ENCODE data around the gene ZNRF3. TPM values are rescaled to one million over a fixed set of nuclear protein-coding genes. Genes with fewer than 3 reads are reported as not detected.

The ZNRF3 gene
- polyA plus RNA-seq, 3 donors: 0.13 TPM; not detected in 2

DNA sequence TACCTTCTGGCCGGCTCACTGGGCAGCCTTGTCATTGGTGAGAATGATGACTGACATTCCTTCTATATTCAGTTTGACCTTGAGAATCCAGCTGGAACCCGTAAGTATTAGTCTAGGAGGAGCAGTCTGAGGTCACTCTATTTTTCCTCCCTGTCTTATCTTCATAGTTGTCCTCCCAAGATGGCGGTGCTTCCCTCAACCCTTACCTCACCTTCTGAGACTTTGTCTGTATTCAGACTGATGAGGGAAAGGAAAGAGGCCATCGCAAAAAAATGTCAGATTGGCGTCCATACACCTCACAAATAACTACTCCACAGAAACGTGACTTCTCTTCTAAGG, 195.5 kb downstream of the ZNRF3 start:
- Histone ChIP-seq H4K20me1 (ENCODE audit: insufficient read depth, low read length) (no peaks in the 10 kb centered on the region), H3K9ac (ENCODE audit: insufficient read depth, low read length, poor library complexity, severe bottlenecking) (no peak overlapping the region), H3K4me3 (replicated peaks in 1 of 3; ENCODE audit: low read depth in 2 of 3, low read length in 3 of 3) (no peak overlapping the region), H3K36me3 (replicated peaks in 1 of 2; ENCODE audit: control insufficient read depth in 1 of 2, insufficient read depth in 2 of 2, low read length in 2 of 2) (no peaks in the 10 kb centered on the region), H3K9me3 (replicated peaks in 1 of 2; ENCODE audit: control insufficient read depth in 1 of 2, insufficient read depth in 1 of 2, low read length in 2 of 2) (peaks cover 0 to 5% of the 10 kb centered on the region in 2 donors), H2AFZ (ENCODE audit: insufficient read depth, low read depth, low read length, poor library complexity, severe bottlenecking) (no peak overlapping the region), H3K4me2 (replicated peaks; ENCODE audit: extremely low read depth, low read length, poor library complexity, severe bottlenecking) (no peak overlapping the region), H3K79me2 (ENCODE audit: insufficient read depth, low read length) (no peaks in the 10 kb centered on the region), H3K4me1 (ENCODE audit: control insufficient read depth in 1 of 2, insufficient read depth in 2 of 2, low read length in 2 of 2) (peaks cover 12 to 13% of the 10 kb centered on the region in 2 donors), H3K27ac (ENCODE audit: low read depth in 1 of 2, low read length in 2 of 2) (no peak overlapping the region), H3K27me3 (ENCODE audit: control insufficient read depth in 2 of 2, insufficient read depth in 2 of 2, low read length in 2 of 2) (peaks cover 21 to 28% of the 10 kb centered on the region in 2 donors)
- H3K4me1 Mint-ChIP-seq: peaks cover 11% of the 10 kb centered on the region
- H3K27ac Mint-ChIP-seq: no peak overlapping the region
- DNase-seq: no peak
- peaks cover 20 to 34% (median 21%) of the 10 kb centered on the region in 3 donors for H3K27me3 Mint-ChIP-seq (ENCODE audit: low read depth in 3 of 3)
- intact Hi-C loops (cut with micrococcal nuclease): loop anchor here in 1 of 2 donors (10.0 kb wide), 1 partner anchor 194 kb away; the partner anchor contains the start of gene ZNRF3
- peaks cover 3 to 4% of the 10 kb centered on the region in 2 donors for H3K36me3 Mint-ChIP-seq
- TF ChIP-seq, protein P1, sequence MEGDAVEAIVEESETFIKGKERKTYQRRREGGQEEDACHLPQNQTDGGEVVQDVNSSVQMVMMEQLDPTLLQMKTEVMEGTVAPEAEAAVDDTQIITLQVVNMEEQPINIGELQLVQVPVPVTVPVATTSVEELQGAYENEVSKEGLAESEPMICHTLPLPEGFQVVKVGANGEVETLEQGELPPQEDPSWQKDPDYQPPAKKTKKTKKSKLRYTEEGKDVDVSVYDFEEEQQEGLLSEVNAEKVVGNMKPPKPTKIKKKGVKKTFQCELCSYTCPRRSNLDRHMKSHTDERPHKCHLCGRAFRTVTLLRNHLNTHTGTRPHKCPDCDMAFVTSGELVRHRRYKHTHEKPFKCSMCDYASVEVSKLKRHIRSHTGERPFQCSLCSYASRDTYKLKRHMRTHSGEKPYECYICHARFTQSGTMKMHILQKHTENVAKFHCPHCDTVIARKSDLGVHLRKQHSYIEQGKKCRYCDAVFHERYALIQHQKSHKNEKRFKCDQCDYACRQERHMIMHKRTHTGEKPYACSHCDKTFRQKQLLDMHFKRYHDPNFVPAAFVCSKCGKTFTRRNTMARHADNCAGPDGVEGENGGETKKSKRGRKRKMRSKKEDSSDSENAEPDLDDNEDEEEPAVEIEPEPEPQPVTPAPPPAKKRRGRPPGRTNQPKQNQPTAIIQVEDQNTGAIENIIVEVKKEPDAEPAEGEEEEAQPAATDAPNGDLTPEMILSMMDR (IDR thresholded peaks at IDR 0.05): no peak
- H3K4me3 Mint-ChIP-seq: no peak overlapping the region
- H3K9me3 Mint-ChIP-seq: peaks cover 0 to 9% (median 5%) of the 10 kb centered on the region in 7 donors
- no CpG with 5 or more reads among the region's 6 CpGs for WGBS (ENCODE audit: insufficient coverage)

DNA sequence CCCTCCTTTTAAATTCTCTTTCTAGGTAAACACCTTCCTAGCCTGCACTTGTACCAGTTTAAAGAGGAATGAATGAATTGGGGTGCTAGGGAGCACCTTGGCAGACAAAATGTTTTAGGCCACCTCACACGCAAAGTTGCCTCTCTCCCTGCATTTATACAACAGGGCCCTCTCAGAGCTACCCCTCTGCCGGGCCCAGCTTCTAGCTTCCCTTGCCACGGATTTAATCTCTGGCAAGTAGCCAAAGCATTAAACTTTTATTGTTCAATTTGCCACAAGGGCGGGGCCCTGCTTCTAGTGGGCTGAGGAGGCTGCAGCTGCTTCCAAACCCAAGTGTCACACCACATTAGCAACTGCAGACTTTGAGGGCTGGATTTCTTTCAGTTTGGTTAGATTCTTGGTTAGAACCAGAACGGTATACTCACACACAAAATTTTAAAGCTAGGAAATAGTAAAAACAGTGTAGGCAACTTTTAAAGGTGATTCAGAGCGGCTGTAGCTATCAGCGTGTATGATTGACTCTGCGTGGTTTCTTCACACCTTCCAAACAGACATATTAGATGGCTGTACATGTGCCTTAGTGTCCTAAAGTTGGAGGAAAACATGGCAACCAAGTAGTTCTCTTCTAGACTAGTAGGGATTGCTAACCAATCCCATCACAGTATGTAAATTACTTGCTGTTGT, 196.0 kb downstream of the ZNRF3 start:
- TF ChIP-seq, protein P1 (IDR thresholded peaks at IDR 0.05): no peak
- 36% methylated on average over 2 of the region's 8 CpGs for WGBS (ENCODE audit: insufficient coverage)
- Mint-ChIP-seq H3K9me3 (peaks cover 0 to 6% (median 3%) of the 10 kb centered on the region in 7 donors), H3K27me3 (ENCODE audit: low read depth in 3 of 3) (peaks cover 16 to 29% (median 17%) of the 10 kb centered on the region in 3 donors), H3K4me1 (peaks cover 11% of the 10 kb centered on the region), H3K36me3 (peaks cover 0 to 1% of the 10 kb centered on the region in 2 donors), H3K27ac (no peak overlapping the region), H3K4me3 (no peak overlapping the region)
- no peak overlapping the region for H2AFZ ChIP-seq (ENCODE audit: insufficient read depth, low read depth, low read length, poor library complexity, severe bottlenecking)
- no peak overlapping the region for H3K27ac ChIP-seq (ENCODE audit: low read depth in 1 of 2, low read length in 2 of 2)
- H3K9ac ChIP-seq (ENCODE audit: insufficient read depth, low read length, poor library complexity, severe bottlenecking): no peak overlapping the region
- no peaks in the 10 kb centered on the region for H3K36me3 ChIP-seq (replicated peaks in 1 of 2; ENCODE audit: control insufficient read depth in 1 of 2, insufficient read depth in 2 of 2, low read length in 2 of 2)
- peaks cover 15 to 23% of the 10 kb centered on the region in 2 donors for H3K27me3 ChIP-seq (ENCODE audit: control insufficient read depth in 2 of 2, insufficient read depth in 2 of 2, low read length in 2 of 2)
- no peaks in the 10 kb centered on the region for H4K20me1 ChIP-seq (ENCODE audit: insufficient read depth, low read length)
- no peak overlapping the region for H3K4me2 ChIP-seq (replicated peaks; ENCODE audit: extremely low read depth, low read length, poor library complexity, severe bottlenecking)
- no peak overlapping the region for H3K4me3 ChIP-seq (replicated peaks in 1 of 3; ENCODE audit: low read depth in 2 of 3, low read length in 3 of 3)
- no peaks in the 10 kb centered on the region for H3K79me2 ChIP-seq (ENCODE audit: insufficient read depth, low read length)
- intact Hi-C loops (cut with micrococcal nuclease): loop anchor here in 1 of 2 donors (10.0 kb wide), 1 partner anchor 195 kb away; the partner anchor contains the start of gene ZNRF3
- peaks cover 0 to under 1% of the 10 kb centered on the region in 2 donors for H3K9me3 ChIP-seq (replicated peaks in 1 of 2; ENCODE audit: control insufficient read depth in 1 of 2, insufficient read depth in 1 of 2, low read length in 2 of 2)
- H3K4me1 ChIP-seq (ENCODE audit: control insufficient read depth in 1 of 2, insufficient read depth in 2 of 2, low read length in 2 of 2): peaks cover 12 to 13% of the 10 kb centered on the region in 2 donors
- DNase-seq: no peak
